B cell (primary cell): ENCODE data around the gene GABRR2.

ENCODE experiments used
- EZH2 ChIP-seq: IDR thresholded peaks from 2 replicates; pipeline ENCODE4 v1.6.1; 2012; ENCODE audit warnings: borderline replicate concordance, low read depth, mild to moderate bottlenecking, moderate library complexity, low read length; ENCODE audit not compliant: insufficient read depth, poor library complexity, severe bottlenecking
- TF ChIP-seq, protein P1 (sequence below): fragments of 200-600 bp; IDR thresholded peaks from one replicate; pipeline ENCODE4 v1.8.0; 2022; ENCODE audit warnings: antibody characterized with exemption, mild to moderate bottlenecking

DNA sequence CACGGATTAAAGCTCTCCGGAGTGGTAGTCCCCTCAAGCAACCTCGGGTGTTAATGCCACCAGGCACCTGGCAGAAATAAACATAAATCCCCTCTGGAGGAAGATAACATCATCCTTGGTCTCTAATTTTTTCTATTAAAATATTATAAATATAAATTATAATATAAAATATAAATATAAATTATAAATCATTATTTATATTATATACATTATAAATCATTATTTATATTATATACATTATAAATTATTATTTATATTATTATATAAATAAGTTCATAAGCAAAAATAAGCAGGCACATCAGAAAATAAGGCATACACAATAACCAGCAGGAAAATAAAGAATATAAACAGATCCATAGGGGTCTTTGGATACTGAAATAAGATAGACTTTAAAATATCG lies 39.2 kb downstream of the GABRR2 start:
- TF ChIP-seq, protein P1, sequence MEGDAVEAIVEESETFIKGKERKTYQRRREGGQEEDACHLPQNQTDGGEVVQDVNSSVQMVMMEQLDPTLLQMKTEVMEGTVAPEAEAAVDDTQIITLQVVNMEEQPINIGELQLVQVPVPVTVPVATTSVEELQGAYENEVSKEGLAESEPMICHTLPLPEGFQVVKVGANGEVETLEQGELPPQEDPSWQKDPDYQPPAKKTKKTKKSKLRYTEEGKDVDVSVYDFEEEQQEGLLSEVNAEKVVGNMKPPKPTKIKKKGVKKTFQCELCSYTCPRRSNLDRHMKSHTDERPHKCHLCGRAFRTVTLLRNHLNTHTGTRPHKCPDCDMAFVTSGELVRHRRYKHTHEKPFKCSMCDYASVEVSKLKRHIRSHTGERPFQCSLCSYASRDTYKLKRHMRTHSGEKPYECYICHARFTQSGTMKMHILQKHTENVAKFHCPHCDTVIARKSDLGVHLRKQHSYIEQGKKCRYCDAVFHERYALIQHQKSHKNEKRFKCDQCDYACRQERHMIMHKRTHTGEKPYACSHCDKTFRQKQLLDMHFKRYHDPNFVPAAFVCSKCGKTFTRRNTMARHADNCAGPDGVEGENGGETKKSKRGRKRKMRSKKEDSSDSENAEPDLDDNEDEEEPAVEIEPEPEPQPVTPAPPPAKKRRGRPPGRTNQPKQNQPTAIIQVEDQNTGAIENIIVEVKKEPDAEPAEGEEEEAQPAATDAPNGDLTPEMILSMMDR, result no peak
- TF ChIP-seq EZH2, result no peak
